H9 (cell line): ENCODE results near the gene GOLGA6L7. TPM values are rescaled to one million over a fixed set of nuclear protein-coding genes. Genes with fewer than 3 reads are reported as not detected.

ENCODE experiments used
- DNase-seq: peaks from one replicate; pipeline ENCODE4 v3.0.0-alpha.2; 2017
- H2AFZ ChIP-seq: one replicate; pipeline ENCODE4 v1.6.1; 2013; ENCODE audit warnings: mild to moderate bottlenecking, low read length, control low read depth, moderate library complexity
- H2AK5ac ChIP-seq: 2 replicates; pipeline ENCODE4 v1.6.1; 2013; ENCODE audit warnings: low read length, control low read depth, mixed read lengths; ENCODE audit not compliant: insufficient read length
- H2BK120ac ChIP-seq: one replicate; pipeline ENCODE4 v1.6.1; 2013; ENCODE audit warnings: low read depth, mild to moderate bottlenecking, low read length, control low read depth, inconsistent platforms; ENCODE audit not compliant: poor library complexity, severe bottlenecking
- H2BK12ac ChIP-seq: 2 replicates; pipeline ENCODE4 v1.6.1; 2013; ENCODE audit warnings: low read length, control low read depth, mixed read lengths, low read depth; ENCODE audit not compliant: insufficient read length
- H2BK15ac ChIP-seq: 2 replicates; pipeline ENCODE4 v1.6.1; 2013; ENCODE audit warnings: low read depth, low read length, control low read depth
- H2BK20ac ChIP-seq: one replicate; pipeline ENCODE4 v1.6.1; 2013; ENCODE audit warnings: low read depth, mild to moderate bottlenecking, low read length, control low read depth, inconsistent platforms; ENCODE audit not compliant: poor library complexity, severe bottlenecking
- H2BK5ac ChIP-seq: 2 replicates; pipeline ENCODE4 v1.6.1; 2013; ENCODE audit warnings: low read length, control low read depth, mixed read lengths; ENCODE audit not compliant: insufficient read length
- H3K14ac ChIP-seq: 2 replicates; pipeline ENCODE4 v1.6.1; 2013; ENCODE audit warnings: low read length, control low read depth; ENCODE audit not compliant: insufficient read depth
- H3K18ac ChIP-seq: 2 replicates; pipeline ENCODE4 v1.6.1; 2013; ENCODE audit warnings: low read depth, mild to moderate bottlenecking, mixed read lengths, low read length, control low read depth; ENCODE audit not compliant: insufficient read length
- H3K23ac ChIP-seq: 2 replicates; pipeline ENCODE4 v1.6.1; 2013; ENCODE audit warnings: low read length, control low read depth, mixed read lengths, low read depth; ENCODE audit not compliant: insufficient read length
- H3K23me2 ChIP-seq: 2 replicates; pipeline ENCODE4 v1.6.1; 2013; ENCODE audit warnings: low read depth, mild to moderate bottlenecking, mixed read lengths, low read length, control low read depth; ENCODE audit not compliant: insufficient read length, poor library complexity, severe bottlenecking
- H3K27ac ChIP-seq: 2 replicates; pipeline ENCODE4 v1.5.1; 2013; ENCODE audit warnings: low read length, control low read depth, mixed read lengths, low read depth; ENCODE audit not compliant: insufficient read length
- H3K27me3 ChIP-seq: 2 replicates; pipeline ENCODE4 v1.6.1; 2013; ENCODE audit warnings: low read length, control low read depth, inconsistent platforms; ENCODE audit not compliant: insufficient read depth
- H3K4ac ChIP-seq: 2 replicates; pipeline ENCODE4 v1.6.1; 2013; ENCODE audit warnings: low read depth, mild to moderate bottlenecking, control low read depth, inconsistent platforms, low read length, moderate library complexity
- H3K4me1 ChIP-seq: 2 replicates; pipeline ENCODE4 v1.6.1; 2013; ENCODE audit warnings: low read length, control low read depth, inconsistent platforms; ENCODE audit not compliant: insufficient read depth
- H3K4me2 ChIP-seq: 2 replicates; pipeline ENCODE4 v1.6.1; 2013; ENCODE audit warnings: low read length, control low read depth, mixed read lengths; ENCODE audit not compliant: insufficient read length, insufficient read depth
- H3K56ac ChIP-seq: 2 replicates; pipeline ENCODE4 v1.6.1; 2013; ENCODE audit warnings: low read depth, mild to moderate bottlenecking, mixed read lengths, low read length, control low read depth; ENCODE audit not compliant: insufficient read length
- H3K79me1 ChIP-seq: 2 replicates; pipeline ENCODE4 v1.6.1; 2013; ENCODE audit warnings: low read depth, mild to moderate bottlenecking, moderate library complexity, low read length, control low read depth, inconsistent platforms; ENCODE audit not compliant: insufficient read depth, poor library complexity, severe bottlenecking
- H3K79me2 ChIP-seq: 2 replicates; pipeline ENCODE4 v1.6.1; 2013; ENCODE audit warnings: low read length, control low read depth, inconsistent platforms; ENCODE audit not compliant: insufficient read depth
- H3K9ac ChIP-seq: 2 replicates; pipeline ENCODE4 v1.6.1; 2013; ENCODE audit warnings: low read length, control low read depth, mixed read lengths; ENCODE audit not compliant: insufficient read length; ENCODE audit errors: extremely low read depth
- H3K9me3 ChIP-seq: one replicate; pipeline ENCODE4 v1.6.1; 2013; ENCODE audit warnings: low read depth, low read length, inconsistent platforms; ENCODE audit not compliant: control insufficient read depth
- H3T11ph ChIP-seq: one replicate; pipeline ENCODE4 v1.6.1; 2013; ENCODE audit warnings: mild to moderate bottlenecking, low read length, control low read depth, inconsistent platforms
- H4K20me1 ChIP-seq: one replicate; pipeline ENCODE4 v1.6.1; 2013; ENCODE audit not compliant: control insufficient read depth, insufficient read length, insufficient read depth
- H4K5ac ChIP-seq: 2 replicates; pipeline ENCODE4 v1.6.1; 2013; ENCODE audit warnings: low read depth, mild to moderate bottlenecking, mixed read lengths, low read length, control low read depth; ENCODE audit not compliant: insufficient read length
- H4K8ac ChIP-seq: replicated peaks from 2 replicates; pipeline ENCODE4 v1.6.1; 2013; ENCODE audit warnings: low read length, control low read depth, mixed read lengths, low read depth; ENCODE audit not compliant: insufficient read length
- H4K91ac ChIP-seq: 2 replicates; pipeline ENCODE4 v1.6.1; 2013; ENCODE audit warnings: low read depth, mild to moderate bottlenecking, moderate library complexity, mixed read lengths, low read length, control low read depth; ENCODE audit not compliant: insufficient read length
- H3K27ac Mint-ChIP-seq, 3 experiments: 2 replicates in 2 of 3; 3 replicates in 1 of 3; pipeline ENCODE4 v1.8.0; 2020 to 2021; ENCODE audit warnings: mixed read lengths in 3 of 3, mild to moderate bottlenecking in 1 of 3, moderate library complexity in 1 of 3
- H3K27me3 Mint-ChIP-seq: 2 replicates; pipeline ENCODE4 v1.8.0; 2021; ENCODE audit warnings: low read depth, mild to moderate bottlenecking, moderate library complexity, mixed read lengths
- H3K36me3 Mint-ChIP-seq, 3 experiments: 2 replicates in 2 of 3; 3 replicates in 1 of 3; pipeline ENCODE4 v1.8.0; 2020 to 2021; ENCODE audit warnings: low read depth in 3 of 3, mixed read lengths in 3 of 3; ENCODE audit not compliant: insufficient read depth in 1 of 3
- H3K4me1 Mint-ChIP-seq, 2 experiments: 2 replicates each; pipeline ENCODE4 v1.8.0; 2020; ENCODE audit warnings: mixed read lengths in 2 of 2
- H3K4me3 Mint-ChIP-seq, 2 experiments: 2 replicates in 1 of 2; 3 replicates in 1 of 2; pipeline ENCODE4 v1.8.0; 2020 to 2021; ENCODE audit warnings: mild to moderate bottlenecking in 2 of 2, mixed read lengths in 2 of 2, moderate library complexity in 1 of 2
- H3K9me3 Mint-ChIP-seq, 2 experiments: 2 replicates in 1 of 2; 3 replicates in 1 of 2; pipeline ENCODE4 v1.8.0; 2020; ENCODE audit warnings: mild to moderate bottlenecking in 2 of 2, mixed read lengths in 2 of 2, moderate library complexity in 1 of 2
- WGBS: extraction: QIAGEN DNeasy Blood & Tissue Kit; methylation state at CpG from one replicate; pipeline ENCODE4 v1.1.7; 2013; ENCODE audit warnings: missing lambda C conversion rate, low lambda C conversion rate, mixed read lengths; ENCODE audit not compliant: insufficient read length; ENCODE audit errors: extremely low coverage; 5-methylcytosine and 5-hydroxymethylcytosine counted together
- total RNA-seq: library from RNA; stranded (reverse); gene quantifications from 2 replicates; pipeline ENCODE4 v1.2.1, GENCODE V29; 2021
- TF ChIP-seq, protein P1 (sequence below): fragments of 200-600 bp; sonication (generic); conservative IDR thresholded peaks from 3 replicates; pipeline ENCODE4 v1.8.0; 2021; ENCODE audit warnings: antibody characterized with exemption, mild to moderate bottlenecking

The GOLGA6L7 gene
- total RNA-seq, 1 experiment from 2014 or later: not detected

DNA sequence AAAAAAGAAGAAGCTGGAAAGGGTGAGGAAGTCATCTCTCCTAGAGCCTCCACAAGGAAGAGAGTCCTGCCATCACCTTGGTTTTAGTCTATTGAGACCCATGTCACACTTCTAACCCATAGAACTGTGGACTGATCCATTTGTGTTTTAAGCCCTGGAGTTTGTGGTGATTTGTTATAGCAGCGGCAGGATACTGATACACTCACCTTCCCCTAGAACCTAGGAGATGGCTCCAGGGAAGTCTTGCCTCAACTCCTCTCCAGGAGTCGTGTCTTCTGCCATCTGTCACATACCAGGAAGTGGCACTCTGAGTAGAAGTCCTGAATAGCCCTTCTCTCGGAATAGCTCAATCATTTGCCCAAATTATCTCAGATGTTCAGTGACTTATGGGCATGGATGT is 22.7 kb upstream of the GOLGA6L7 start:
- H3K27me3 Mint-ChIP-seq: peaks cover 57% of the 10 kb centered on the region

More for the DNA sequence above, 22.7 kb upstream of the GOLGA6L7 start:
- H3K23me2 ChIP-seq: no peaks in the 10 kb centered on the region
- H3K4me1 ChIP-seq: no peaks in the 10 kb centered on the region; the same call in 1 of the 2 replicates
- no peak overlapping the region for H3K9ac ChIP-seq
- WGBS: no CpG with 5 or more reads among the region's 3 CpGs
- Mint-ChIP-seq H3K36me3 (peaks cover 0 to 1% (median 0%) of the 10 kb centered on the region in 3 experiments; a peak in 2 of 7 replicates), H3K4me1 (peaks cover 9 to 12% of the 10 kb centered on the region in 2 experiments), H3K27ac (no peak overlapping the region), H3K9me3 (peaks cover 0 to 8% of the 10 kb centered on the region in 2 experiments; a peak in 3 of 5 replicates), H3K4me3 (no peak overlapping the region)
- H4K91ac ChIP-seq: no peak overlapping the region
- DNase-seq: no peak
- no peaks in the 10 kb centered on the region for H3K27me3 ChIP-seq
- no peak overlapping the region for H2BK12ac ChIP-seq
- no peak overlapping the region for H2BK20ac ChIP-seq
- H2BK120ac ChIP-seq: no peak overlapping the region
- no peak overlapping the region for H3K4ac ChIP-seq
- H3K9me3 ChIP-seq: no peaks in the 10 kb centered on the region
- no peak overlapping the region for H2BK5ac ChIP-seq
- H3K79me1 ChIP-seq: no peaks in the 10 kb centered on the region
- no peak overlapping the region for H3K27ac ChIP-seq
- H2AFZ ChIP-seq: no peak overlapping the region
- H3K14ac ChIP-seq: no peak overlapping the region
- H3K79me2 ChIP-seq: no peaks in the 10 kb centered on the region
- H3K23ac ChIP-seq: no peak overlapping the region
- no peak overlapping the region for H3T11ph ChIP-seq
- H2BK15ac ChIP-seq: no peak overlapping the region
- no peak overlapping the region for H3K4me2 ChIP-seq
- H4K8ac ChIP-seq: no peak overlapping the region
- H4K5ac ChIP-seq: no peak overlapping the region
- H3K18ac ChIP-seq: no peak overlapping the region
- no peak overlapping the region for H3K56ac ChIP-seq
- no peaks in the 10 kb centered on the region for H4K20me1 ChIP-seq
- TF ChIP-seq, protein P1, sequence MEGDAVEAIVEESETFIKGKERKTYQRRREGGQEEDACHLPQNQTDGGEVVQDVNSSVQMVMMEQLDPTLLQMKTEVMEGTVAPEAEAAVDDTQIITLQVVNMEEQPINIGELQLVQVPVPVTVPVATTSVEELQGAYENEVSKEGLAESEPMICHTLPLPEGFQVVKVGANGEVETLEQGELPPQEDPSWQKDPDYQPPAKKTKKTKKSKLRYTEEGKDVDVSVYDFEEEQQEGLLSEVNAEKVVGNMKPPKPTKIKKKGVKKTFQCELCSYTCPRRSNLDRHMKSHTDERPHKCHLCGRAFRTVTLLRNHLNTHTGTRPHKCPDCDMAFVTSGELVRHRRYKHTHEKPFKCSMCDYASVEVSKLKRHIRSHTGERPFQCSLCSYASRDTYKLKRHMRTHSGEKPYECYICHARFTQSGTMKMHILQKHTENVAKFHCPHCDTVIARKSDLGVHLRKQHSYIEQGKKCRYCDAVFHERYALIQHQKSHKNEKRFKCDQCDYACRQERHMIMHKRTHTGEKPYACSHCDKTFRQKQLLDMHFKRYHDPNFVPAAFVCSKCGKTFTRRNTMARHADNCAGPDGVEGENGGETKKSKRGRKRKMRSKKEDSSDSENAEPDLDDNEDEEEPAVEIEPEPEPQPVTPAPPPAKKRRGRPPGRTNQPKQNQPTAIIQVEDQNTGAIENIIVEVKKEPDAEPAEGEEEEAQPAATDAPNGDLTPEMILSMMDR: no peak
- no peak overlapping the region for H2AK5ac ChIP-seq
